Measurements from ENCODE around the gene VWCE. TPM values are rescaled to one million over a fixed set of nuclear protein-coding genes. Genes with fewer than 3 reads are reported as not detected.

VWCE gene
- total and polyA plus RNA-seq, 10 of the 15 experiments (the other 5 are each of a cell fraction or from before 2014, with no cell fraction given): 0.10 to 4.9 (median 2.4) TPM

GRCh38 chr11:61339490-61339878 lies 44.4 kb upstream of the VWCE start:
- 60% methylated on average over 4 of the region's 4 CpGs for WGBS (ENCODE audit: insufficient coverage, insufficient replicate concordance, low lambda C conversion rate, missing lambda C conversion rate)
- FAIRE-seq (no peak), ATAC-seq (no peak), DNase-seq (ENCODE audit: low read depth, low spot score) (no peak)
- ChIA-PET RAD21 (ENCODE audit: unreplicated experiment) (interaction anchor here (1.8 kb wide), 1 partner anchor 16 kb away, joined by 4 read pairs; no protein-coding TSS in a partner anchor), CTCF (interaction anchor here (1.2 to 10.2 kb wide), 3 partner anchors 22 to 53 kb away, joined by 4 to 729 read pairs (median 387); partner anchors contain the start of genes CYB561A3 and TMEM138), POLR2A (no interaction called here), SMC1A (ENCODE audit: uncharacterized antibody, unreplicated experiment) (interaction anchor here (0.6 to 8.1 kb wide), 4 partner anchors 18 to 488 kb away, joined by 3 to 414 read pairs (median 123); partner anchors contain the start of genes CYB561A3, TMEM138 and TMEM216)
- Histone ChIP-seq H2AFZ (ENCODE audit: control insufficient read depth, low read depth, low read length) (no peak overlapping the region), H3K9me3 (replicated peaks; ENCODE audit: control insufficient read depth, insufficient read depth, low read length) (no peaks in the 10 kb centered on the region), H3K79me2 (ENCODE audit: control insufficient read depth, insufficient read depth, low read length) (0 out of 2 replicates have a peak, but pooled peaks cover under 1% of the 10 kb centered on the region), H3K27me3 (replicated peaks in 1 of 2; ENCODE audit: control insufficient read depth in 2 of 2, insufficient read depth in 2 of 2, low read length in 1 of 2) (no peaks in the 10 kb centered on the region), H3K27ac (ENCODE audit: control insufficient read depth, insufficient read depth) (no peak overlapping the region), H3K4me2 (ENCODE audit: control insufficient read depth, insufficient read depth) (no peak overlapping the region), H3K4me1 (ENCODE audit: control insufficient read depth, insufficient read depth, low read length) (peaks cover 6% of the 10 kb centered on the region), H4K20me1 (ENCODE audit: control insufficient read depth, insufficient read depth) (no peaks in the 10 kb centered on the region), H3K36me3 (ENCODE audit: control insufficient read depth in 2 of 2, insufficient read depth in 2 of 2, low read length in 1 of 2) (peaks cover 0 to 4% of the 10 kb centered on the region in 2 experiments; a peak in 2 of 4 replicates), H3K4me3 (no peak overlapping the region), H3K9ac (ENCODE audit: control insufficient read depth, insufficient read depth, low read length) (no peak overlapping the region)
- in situ Hi-C loops (cut with MboI) (loop anchor here (5.0 kb wide), 1 partner anchor 48 kb away; no protein-coding TSS in a partner anchor), intact Hi-C loops (cut with micrococcal nuclease; ENCODE audit: unreplicated experiment) (loop anchor here (10.0 kb wide), 1 partner anchor 85 kb away; no protein-coding TSS in a partner anchor)
- no TSS peak for BruUV-seq (replicated peaks)
- TF ChIP-seq POU2F2 (IDR thresholded peaks at IDR 0.05; ENCODE audit: borderline replicate concordance, low read depth, low read length) (no peak), JUND (IDR thresholded peaks at IDR 0.05; ENCODE audit: low read depth, low read length) (no peak), ZNF687 (IDR thresholded peaks at IDR 0.05) (no peak), TBL1XR1 (IDR thresholded peaks at IDR 0.05; ENCODE audit: low read depth, low read length) (no peak), ATF3 (IDR thresholded peaks at IDR 0.05; ENCODE audit: borderline replicate concordance, extremely low read depth, low read depth, low read length) (no peak), CREM (IDR thresholded peaks at IDR 0.05; ENCODE audit: low read depth) (no peak), IRF4 (IDR thresholded peaks at IDR 0.05; ENCODE audit: low read depth, low read length) (no peak), EZH2 (IDR thresholded peaks at IDR 0.05; ENCODE audit: borderline replicate concordance, control insufficient read depth, low read depth, low read length) (no peak), KLF5 (IDR thresholded peaks at IDR 0.05; ENCODE audit: partially characterized antibody) (no peak), MEF2B (IDR thresholded peaks at IDR 0.05; ENCODE audit: partially characterized antibody, poor library complexity, severe bottlenecking) (no peak), HDAC6 (IDR thresholded peaks at IDR 0.05; ENCODE audit: unreplicated experiment) (no peak), ZZZ3 (IDR thresholded peaks at IDR 0.05; ENCODE audit: control insufficient read depth, insufficient read length, low read depth) (no peak), ZNF207 (IDR thresholded peaks at IDR 0.05; ENCODE audit: borderline replicate concordance) (no peak), PAX8 (IDR thresholded peaks at IDR 0.05) (no peak), REST (IDR thresholded peaks at IDR 0.05; ENCODE audit: low read depth, low read length) (no peak)
